ENCODE measurements around the gene MBNL1.

GRCh38 chr3:152374262-152374990, 105.7 kb downstream of the MBNL1 start:
- TF ChIP-seq ZC3H10 (CRISPR knock-in tag; IDR thresholded peaks at IDR 0.05) = no peak
- TF ChIP-seq BACH2 (CRISPR knock-in tag; IDR thresholded peaks at IDR 0.05; ENCODE audit: borderline replicate concordance) = no peak
- no peak for TF ChIP-seq TSHZ2 (CRISPR knock-in tag; IDR thresholded peaks at IDR 0.05)
